Hair follicular keratinocyte (primary cell): ENCODE measurements around the gene ACMSD. TPM values are rescaled to one million over a fixed set of nuclear protein-coding genes. Genes with fewer than 3 reads are reported as not detected.

ENCODE experiments used
- total RNA-seq: library from RNA; depleted of rRNA; stranded (reverse); fragments of >200 nt; gene quantifications from 2 replicates; pipeline ENCODE4 v1.2.3, GENCODE V29; 2015

ACMSD gene
- total RNA-seq = not detected in 2 replicates

GRCh38 chr2:134838143-134838620 is at the start of gene ACMSD:
ACMSD (plus strand) TSS chr2:134838616; CDS start chr2:134838683, 67 bp downstream.

GRCh38 chr2:134918526-134919340 is 80.3 kb downstream of the ACMSD start, which contains the start of gene CCNT2:
CCNT2 (plus strand) TSS chr2:134918822; CDS start chr2:134918855, 33 bp downstream.

Other genes starting within 250 kb of the ACMSD start
- not detected in 2 replicates for gene TMEM163, start 119.6 kb upstream of the ACMSD start, total RNA-seq
- 9.2 and 15.5 TPM in 2 replicates for gene CCNT2, start 80.2 kb downstream of the ACMSD start, total RNA-seq
- not detected in 2 replicates for gene MAP3K19, start 208.8 kb downstream of the ACMSD start, total RNA-seq
- gene RAB3GAP1, start 213.7 kb downstream of the ACMSD start, total RNA-seq = 39.2 and 53.3 TPM in 2 replicates